Bone marrow (tissue), 2 donors: Measurements from ENCODE around the gene MT1E.
"Not testable (repeated sequence)": the region's sequence is repeated elsewhere in the genome, so short reads cannot be mapped to it uniquely, and the experiment has no call there.

Experiments
- DNase-seq, 2 donors: peaks; one replicate each; lab custom pipeline; 2025; lab: John Stamatoyannopoulos, UW

Gene MT1E

DNA sequence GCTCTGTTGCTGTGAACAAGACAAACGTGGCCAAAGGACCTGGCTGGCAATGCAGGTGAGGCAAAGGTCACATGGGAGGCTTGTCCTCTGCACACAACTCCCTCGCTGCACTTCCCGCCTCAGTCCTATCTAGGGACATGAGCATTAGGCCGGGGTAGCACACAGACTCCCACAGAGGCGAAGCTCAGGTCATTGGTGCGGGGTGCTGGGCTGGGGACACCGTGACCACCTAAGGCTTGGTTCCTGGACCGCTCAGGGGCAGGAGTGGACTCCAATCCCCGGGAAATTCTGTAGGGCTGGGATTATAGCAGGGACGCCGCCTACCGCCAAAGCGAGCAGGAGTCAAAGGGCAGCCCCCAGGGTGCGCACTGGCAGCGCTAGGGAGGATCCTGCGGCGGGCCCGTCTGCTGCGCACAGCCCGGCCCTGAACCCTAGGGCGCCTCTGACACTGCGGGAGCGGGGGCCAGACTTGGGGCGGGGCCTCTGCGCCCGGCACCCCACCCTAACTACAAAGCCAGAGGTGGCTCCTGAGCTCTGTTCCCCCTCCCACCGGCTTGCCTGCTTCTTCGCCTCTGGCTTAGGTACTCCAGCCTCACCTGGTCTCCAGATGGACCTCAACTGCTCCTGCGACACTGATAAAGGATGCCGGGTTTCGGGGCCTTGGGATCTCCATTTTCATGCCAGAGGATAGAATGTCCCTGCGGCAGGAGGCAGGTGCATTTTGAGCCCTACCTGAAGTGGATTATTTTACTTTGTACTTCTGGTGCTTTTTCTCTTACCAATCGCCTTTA lies 22.3 kb downstream of the MT1E start:
- no peak for DNase-seq

DNA sequence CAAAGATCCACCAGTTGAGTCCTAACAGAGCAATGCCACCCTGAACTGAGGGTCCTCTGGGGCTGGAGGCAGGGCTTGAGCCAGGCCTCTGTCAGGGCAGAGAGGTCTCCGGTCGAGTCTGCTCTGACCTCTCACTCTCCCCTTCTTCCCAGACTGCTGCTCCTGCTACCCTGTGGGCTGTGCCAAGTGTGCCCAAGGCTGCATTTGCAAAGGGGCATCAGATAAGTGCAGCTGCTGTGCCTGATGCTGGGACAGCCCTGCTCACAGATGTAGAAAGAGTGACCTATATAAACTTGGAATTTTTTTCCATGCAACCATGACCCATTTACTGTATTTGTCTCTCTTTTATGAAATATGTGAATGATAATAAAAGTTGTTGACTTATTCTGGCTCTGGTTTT lies 23.7 kb downstream of the MT1E start:
- DNase-seq = no peak

- no peak for DNase-seq
Observed at GRCh38 chr16:56649820-56650219, 24.2 kb downstream of the MT1E start.

GRCh38 chr16:56651586-56651985 lies 26.0 kb downstream of the MT1E start, which contains the start of gene MT1B:
Gene MT1B, plus strand, starts transcription at chr16:56651886. Its CDS starts 68 bp downstream, at chr16:56651954.
- no peak for DNase-seq

GRCh38 chr16:56652600-56652999 lies 27.0 kb downstream of the MT1E start:
- DNase-seq = no peak

DNA sequence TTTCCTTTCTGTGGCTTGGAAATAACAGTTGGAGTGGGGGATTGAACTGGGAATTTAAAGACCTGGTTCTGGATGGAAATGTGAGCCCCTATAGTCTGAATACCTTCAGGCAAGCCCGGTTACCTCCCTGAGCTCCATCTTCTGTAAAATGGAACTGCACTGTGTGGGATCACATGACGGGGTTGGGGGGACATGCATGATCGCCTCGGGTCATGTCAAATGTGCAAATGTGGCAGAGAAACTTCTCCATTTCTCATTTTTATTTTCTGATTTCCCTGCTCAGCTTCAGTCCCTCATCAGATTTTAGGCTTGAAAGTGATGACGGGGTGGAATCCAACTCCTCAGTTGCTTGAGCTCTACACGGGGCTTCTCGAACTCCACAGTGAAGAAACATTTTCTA lies 27.6 kb downstream of the MT1E start:
- DNase-seq = no peak

- peak in 1 of 2 donors; percentile 57 for DNase-seq
Observed at GRCh38 chr16:56657555-56658326, 32.2 kb downstream of the MT1E start, which contains the start of gene MT1F. Gene MT1F, plus strand, starts transcription at chr16:56657959. Its CDS starts 100 bp downstream, at chr16:56658059.

GRCh38 chr16:56658327-56658875 lies 32.8 kb downstream of the MT1E start:
- DNase-seq = no peak

DNA sequence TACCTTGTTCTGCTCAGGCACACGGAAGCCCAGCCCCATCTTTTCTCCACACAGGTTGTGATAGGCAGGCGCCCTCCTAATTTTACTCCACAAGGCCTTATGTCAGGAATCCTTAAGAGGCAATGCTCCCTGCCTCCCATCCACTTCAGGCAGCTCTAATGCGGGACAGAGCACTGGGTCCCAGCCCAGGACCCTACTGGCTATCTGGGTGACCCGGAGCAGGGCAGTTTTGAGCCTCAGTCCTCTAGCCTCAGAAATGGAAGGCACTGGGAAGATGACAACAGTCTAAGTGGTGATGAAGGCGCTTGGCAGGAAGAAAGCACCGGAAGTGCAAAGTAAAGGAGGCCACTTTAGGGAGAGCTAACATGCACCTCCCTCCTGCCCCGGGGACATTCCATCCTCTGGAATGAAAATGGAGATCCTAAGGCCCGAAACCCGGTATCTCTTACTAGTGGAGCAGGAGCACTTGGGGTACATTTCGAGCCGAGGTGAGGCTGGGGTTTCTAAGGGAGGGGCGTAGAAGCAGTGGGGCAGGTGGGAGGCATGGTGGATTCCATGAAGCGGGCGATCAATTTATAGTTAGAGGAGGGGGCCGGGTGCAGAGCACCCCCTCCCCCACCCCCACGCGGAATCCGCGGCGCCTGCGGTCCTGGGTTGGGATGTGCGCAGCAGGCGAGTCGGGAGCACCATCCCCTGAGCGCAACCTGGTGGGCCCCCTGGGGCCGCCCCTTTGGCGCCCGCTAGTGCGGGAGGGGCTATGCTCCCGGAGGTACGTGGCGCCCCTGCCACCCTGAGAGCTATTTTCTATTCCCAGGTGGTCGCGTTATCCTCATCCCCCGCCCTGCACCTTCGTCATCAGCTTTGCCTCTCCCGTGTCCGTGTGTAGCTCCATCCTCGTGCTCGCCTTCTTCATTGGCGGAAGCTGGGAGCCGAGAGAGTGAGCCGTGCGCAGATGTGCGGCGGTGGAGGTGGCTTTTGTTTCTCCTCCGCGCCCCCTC lies 37.1 kb downstream of the MT1E start:
- DNase-seq = no peak

DNA sequence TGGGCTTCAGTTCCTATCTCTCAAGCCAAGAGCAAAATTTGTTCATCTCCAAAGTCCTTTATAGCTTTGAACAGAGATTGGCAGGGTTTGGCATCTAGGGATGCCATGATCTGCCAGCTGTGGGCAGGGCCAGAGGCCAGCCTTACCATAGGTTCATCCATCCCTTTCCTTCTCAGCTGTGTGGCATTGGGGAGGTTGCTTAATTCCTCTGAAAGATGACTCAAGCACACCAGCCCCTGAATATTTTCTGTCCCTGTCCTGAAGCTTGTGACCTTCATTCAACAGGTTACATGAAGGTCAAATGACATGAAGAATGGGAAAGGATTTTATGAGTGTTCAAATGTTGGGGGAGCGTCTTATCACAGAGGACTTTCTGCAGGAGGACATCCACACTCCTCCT lies 38.9 kb downstream of the MT1E start:
- no peak for DNase-seq

DNA sequence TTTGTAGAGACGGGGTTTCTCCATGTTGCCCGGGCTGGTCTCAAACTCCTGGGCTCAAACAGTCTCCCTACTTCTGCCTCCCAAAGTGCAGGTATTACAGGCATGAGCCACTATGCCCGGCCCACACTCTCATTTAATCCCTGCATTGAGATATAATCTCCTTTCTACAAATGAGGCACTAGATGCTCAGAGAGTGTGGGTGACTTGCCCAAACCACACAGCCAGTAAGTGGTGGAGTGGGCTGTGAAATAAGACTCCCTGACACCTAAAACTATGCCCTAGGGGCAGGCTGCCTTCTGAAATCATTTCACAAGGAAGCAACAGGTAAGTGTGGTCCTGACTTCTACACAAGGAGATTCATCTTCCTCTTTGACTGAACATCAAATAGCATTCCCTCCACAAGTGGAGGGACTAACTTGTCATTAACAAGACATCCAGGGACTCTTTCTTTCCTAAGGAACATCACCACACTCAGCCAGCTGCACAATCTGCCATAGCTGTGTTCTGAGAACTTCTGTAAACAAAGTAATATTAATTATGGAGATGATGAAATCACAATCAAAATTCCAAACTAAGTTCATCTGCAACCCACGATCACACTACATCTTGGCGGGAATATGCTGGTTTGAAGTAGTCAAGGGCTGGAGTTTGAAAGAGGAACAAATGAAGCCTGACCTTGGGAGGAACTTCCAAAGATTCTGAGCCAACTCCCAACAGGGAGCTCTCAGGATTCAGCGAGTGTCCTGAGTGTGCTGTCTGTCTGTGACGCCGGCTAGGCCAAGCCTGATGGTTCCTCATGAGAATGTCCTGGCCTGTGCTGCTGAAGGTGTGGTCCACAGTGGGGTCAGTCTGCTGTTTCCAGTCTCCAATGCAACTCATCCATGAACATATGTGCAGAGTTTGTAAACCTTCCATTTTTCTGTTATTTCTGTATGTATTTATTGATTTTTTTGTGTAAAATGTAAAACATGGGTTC lies 40.0 kb downstream of the MT1E start:
- DNase-seq = not testable (repeated sequence)

GRCh38 chr16:56667581-56668571 lies 42.3 kb downstream of the MT1E start, which contains the start of gene MT1G:
Gene MT1G, minus strand, starts transcription at chr16:56668065. Its CDS starts 72 bp downstream, at chr16:56667993.
- DNase-seq = no peak

GRCh38 chr16:56669005-56669839 lies 43.6 kb downstream of the MT1E start, which contains the start of gene MT1H:
Gene MT1H, plus strand, starts transcription at chr16:56669814. Its CDS starts 71 bp downstream, at chr16:56669885.
- no peak for DNase-seq

DNA sequence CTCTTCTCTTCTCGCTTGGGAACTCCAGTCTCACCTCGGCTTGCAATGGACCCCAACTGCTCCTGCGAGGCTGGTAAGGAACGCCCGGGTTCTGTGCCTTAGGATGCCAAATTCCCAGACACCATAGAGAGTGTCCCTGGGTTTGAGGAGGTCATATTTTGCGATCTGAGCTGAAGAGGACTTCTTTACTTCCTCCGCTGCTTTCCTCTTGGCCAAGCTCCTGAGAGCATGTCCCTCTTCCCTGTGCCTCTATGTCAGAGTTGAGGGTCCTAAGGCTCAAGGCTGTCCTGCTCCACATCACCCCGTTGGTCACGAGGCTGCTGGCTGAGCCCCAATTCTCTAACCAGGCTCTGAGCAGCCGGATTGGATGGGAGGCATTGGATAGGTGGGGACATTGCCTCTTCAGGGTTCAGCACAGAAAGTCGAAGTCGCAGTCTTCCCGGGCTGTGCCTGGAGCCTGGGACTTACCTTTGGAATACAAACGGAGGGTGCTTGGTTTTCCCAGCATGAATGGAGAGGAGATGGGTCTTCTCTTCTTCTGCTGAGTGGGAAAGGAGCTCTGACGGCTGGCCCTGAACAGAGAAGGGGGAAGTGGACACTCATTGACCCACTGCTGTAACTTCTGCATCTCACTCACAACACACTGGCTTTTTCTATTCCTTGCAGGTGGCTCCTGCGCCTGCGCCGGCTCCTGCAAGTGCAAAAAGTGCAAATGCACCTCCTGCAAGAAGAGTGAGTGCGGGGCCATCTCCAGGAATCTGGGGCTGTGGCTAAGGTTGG lies 44.4 kb downstream of the MT1E start:
- no peak for DNase-seq

DNA sequence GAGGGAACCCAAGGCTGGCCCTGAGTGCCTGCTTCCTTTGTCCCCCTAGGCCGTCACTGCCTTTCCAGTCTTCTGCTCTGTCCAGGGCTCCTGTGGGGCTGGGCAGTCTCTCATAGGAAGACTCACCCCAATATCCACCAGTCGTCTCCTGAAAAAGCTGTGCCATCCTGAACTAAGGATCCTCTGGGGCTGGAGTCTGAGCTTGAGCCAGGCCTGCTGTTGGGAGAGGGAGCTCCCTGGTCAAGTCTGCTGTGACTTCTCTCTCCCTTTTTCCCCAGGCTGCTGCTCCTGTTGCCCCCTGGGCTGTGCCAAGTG lies 45.0 kb downstream of the MT1E start:
- no peak for DNase-seq

- DNase-seq = not testable (repeated sequence)
Observed at GRCh38 chr16:56671691-56672090, 46.1 kb downstream of the MT1E start.

DNA sequence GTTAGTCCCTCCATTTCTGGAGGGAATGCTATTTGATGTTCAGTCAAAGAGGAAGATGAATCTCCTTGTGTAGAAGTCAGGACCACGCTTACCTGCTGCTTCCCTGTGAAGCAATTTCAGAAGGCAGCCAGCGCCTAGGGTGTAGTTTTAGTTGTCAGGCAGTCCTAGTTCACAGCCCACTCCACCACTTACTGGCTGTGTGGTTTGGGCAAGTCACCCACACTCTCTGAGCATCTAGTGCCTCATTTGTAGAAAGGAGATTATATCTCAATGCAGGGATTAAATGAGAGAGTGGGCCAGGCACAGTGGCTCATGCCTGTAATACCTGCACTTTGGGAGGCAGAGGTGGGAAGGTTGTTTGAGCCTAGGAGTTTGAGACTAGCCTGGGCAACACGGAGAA lies 46.6 kb downstream of the MT1E start:
- not testable (repeated sequence) for DNase-seq
